ENCODE data around the gene CNTN6.

Gene CNTN6

DNA sequence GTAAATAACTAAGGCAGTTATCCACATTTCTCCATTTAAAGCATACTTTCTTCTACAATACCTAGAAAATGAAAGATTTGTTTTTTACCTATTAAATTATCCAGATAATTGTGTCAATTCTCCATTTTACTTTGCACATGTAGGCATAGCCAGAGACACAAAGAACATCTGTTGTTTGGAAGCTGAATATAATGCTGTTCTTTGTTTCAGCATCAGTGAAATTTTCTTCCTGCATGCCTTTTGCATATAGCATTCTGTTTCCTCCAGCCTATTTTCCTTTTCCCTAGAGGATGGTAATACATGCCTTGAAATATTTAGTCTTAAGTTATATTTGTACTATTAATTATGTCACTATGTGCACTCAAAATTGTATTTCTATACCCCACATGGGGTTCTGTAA, 233.7 kb downstream of the CNTN6 start:
- H3K4me3 ChIP-seq (ENCODE audit: low read depth, low read length): no peak overlapping the region
- no peaks in the 10 kb centered on the region for H3K36me3 ChIP-seq (ENCODE audit: control insufficient read depth in 2 of 2, insufficient read depth in 1 of 2, low read length in 2 of 2)
- TF ChIP-seq RBAK (tag by site-specific recombination; IDR thresholded peaks at IDR 0.05) (no peak), ZNF394 (tag by site-specific recombination; IDR thresholded peaks at IDR 0.05; ENCODE audit: borderline replicate concordance) (no peak), ZBTB17 (tag by site-specific recombination; IDR thresholded peaks at IDR 0.05) (no peak), ZNF350 (tag by site-specific recombination; IDR thresholded peaks at IDR 0.05) (no peak), PRDM10 (tag by site-specific recombination; IDR thresholded peaks at IDR 0.05) (no peak), GLIS1 (tag by site-specific recombination; IDR thresholded peaks at IDR 0.05) (no peak)
- TF ChIP-seq, protein P1, sequence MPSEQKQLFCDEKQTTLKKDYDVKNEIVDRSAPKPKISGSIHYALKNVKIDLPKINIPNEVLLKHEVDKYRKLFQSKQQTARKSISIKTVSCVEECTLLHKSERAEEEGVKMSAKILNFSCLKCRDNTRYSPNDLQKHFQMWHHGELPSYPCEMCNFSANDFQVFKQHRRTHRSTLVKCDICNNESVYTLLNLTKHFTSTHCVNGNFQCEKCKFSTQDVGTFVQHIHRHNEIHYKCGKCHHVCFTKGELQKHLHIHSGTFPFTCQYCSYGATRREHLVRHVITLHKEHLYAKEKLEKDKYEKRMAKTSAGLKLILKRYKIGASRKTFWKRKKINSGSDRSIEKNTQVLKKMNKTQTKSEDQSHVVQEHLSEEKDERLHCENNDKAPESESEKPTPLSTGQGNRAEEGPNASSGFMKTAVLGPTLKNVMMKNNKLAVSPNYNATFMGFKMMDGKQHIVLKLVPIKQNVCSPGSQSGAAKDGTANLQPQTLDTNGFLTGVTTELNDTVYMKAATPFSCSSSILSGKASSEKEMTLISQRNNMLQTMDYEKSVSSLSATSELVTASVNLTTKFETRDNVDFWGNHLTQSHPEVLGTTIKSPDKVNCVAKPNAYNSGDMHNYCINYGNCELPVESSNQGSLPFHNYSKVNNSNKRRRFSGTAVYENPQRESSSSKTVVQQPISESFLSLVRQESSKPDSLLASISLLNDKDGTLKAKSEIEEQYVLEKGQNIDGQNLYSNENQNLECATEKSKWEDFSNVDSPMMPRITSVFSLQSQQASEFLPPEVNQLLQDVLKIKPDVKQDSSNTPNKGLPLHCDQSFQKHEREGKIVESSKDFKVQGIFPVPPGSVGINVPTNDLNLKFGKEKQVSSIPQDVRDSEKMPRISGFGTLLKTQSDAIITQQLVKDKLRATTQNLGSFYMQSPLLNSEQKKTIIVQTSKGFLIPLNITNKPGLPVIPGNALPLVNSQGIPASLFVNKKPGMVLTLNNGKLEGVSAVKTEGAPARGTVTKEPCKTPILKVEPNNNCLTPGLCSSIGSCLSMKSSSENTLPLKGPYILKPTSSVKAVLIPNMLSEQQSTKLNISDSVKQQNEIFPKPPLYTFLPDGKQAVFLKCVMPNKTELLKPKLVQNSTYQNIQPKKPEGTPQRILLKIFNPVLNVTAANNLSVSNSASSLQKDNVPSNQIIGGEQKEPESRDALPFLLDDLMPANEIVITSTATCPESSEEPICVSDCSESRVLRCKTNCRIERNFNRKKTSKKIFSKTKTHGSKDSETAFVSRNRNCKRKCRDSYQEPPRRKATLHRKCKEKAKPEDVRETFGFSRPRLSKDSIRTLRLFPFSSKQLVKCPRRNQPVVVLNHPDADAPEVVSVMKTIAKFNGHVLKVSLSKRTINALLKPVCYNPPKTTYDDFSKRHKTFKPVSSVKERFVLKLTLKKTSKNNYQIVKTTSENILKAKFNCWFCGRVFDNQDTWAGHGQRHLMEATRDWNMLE (tag by site-specific recombination; conservative IDR thresholded peaks at IDR 0.05; ENCODE audit: low read depth): no peak
- H3K4me1 ChIP-seq (ENCODE audit: control insufficient read depth, insufficient read depth, low read length): no peaks in the 10 kb centered on the region
- ChIA-PET POLR2A (no interaction called here), CTCF (no interaction called here)
- H3K27ac ChIP-seq (ENCODE audit: extremely low read depth, low read depth, low read length): no peak overlapping the region
- no peaks in the 10 kb centered on the region for H3K9me3 ChIP-seq (ENCODE audit: control insufficient read depth, insufficient read depth, low read depth, low read length)

DNA sequence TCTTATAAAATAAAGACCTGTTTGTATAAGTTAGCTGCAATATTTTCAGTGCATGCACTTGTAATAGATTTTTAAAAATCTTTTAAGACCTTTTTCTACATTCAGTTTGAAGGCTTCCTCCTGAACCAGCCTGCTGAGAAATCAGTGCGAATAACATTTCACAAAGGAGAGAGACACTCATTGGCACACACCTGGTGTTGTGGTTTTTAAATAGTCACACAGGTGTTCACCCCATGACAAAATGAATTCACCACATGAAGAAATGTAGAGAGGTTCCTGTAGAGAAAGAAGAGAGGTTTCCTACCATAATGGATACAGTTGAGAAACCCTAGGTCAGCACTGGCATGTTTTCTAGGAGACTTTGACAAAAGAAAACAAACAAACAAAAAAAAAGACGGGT, 237.3 kb downstream of the CNTN6 start:
- Histone ChIP-seq H3K4me3 (ENCODE audit: low read depth, low read length) (no peak overlapping the region), H3K36me3 (ENCODE audit: control insufficient read depth in 2 of 2, insufficient read depth in 1 of 2, low read length in 2 of 2) (no peaks in the 10 kb centered on the region), H3K27ac (ENCODE audit: extremely low read depth, low read depth, low read length) (no peak overlapping the region), H3K9me3 (ENCODE audit: control insufficient read depth, insufficient read depth, low read depth, low read length) (no peaks in the 10 kb centered on the region), H3K4me1 (ENCODE audit: control insufficient read depth, insufficient read depth, low read length) (no peaks in the 10 kb centered on the region)
- CTCF ChIA-PET: no interaction called here
- TF ChIP-seq ZNF138 (tag by site-specific recombination; IDR thresholded peaks at IDR 0.05; ENCODE audit: borderline replicate concordance) (no peak), ZNF555 (tag by site-specific recombination; conservative IDR thresholded peaks at IDR 0.05) (no peak)
- POLR2A ChIA-PET: no interaction called here

DNA sequence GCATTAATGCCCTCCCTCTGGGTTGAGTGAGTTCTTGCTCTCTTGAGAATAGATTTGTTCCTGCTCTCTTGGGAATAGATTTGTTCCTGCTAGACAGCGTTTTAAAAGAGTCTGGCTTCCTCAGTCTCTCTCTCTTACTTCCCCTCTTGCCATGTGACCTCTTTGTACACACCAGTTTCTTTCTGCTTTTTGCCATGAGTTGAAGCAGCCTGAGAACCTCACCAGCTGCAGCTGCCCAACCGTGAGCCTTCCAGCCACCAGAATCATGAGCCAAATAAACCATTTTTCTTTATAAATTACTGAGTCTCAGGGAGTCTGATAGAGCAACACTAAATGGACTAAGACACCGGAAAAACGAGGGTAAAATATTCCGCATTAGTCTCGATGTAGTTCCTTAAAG, 253.6 kb downstream of the CNTN6 start:
- Histone ChIP-seq H3K9me3 (ENCODE audit: control insufficient read depth, insufficient read depth, low read depth, low read length) (no peaks in the 10 kb centered on the region), H3K27ac (ENCODE audit: extremely low read depth, low read depth, low read length) (no peak overlapping the region), H3K4me1 (ENCODE audit: control insufficient read depth, insufficient read depth, low read length) (no peaks in the 10 kb centered on the region), H3K4me3 (ENCODE audit: low read depth, low read length) (no peak overlapping the region), H3K36me3 (ENCODE audit: control insufficient read depth in 2 of 2, insufficient read depth in 1 of 2, low read length in 2 of 2) (no peaks in the 10 kb centered on the region)
- POLR2A ChIA-PET: no interaction called here
- CTCF ChIA-PET: no interaction called here
- TF ChIP-seq ZBTB21 (tag by site-specific recombination; IDR thresholded peaks at IDR 0.05) (no peak), SALL2 (tag by site-specific recombination; IDR thresholded peaks at IDR 0.05; ENCODE audit: borderline replicate concordance) (no peak), ZNF280D (tag by site-specific recombination; IDR thresholded peaks at IDR 0.05) (no peak)

All from HEK293 (cell line).